Cardiac fibroblast (primary cell): ENCODE data around the gene GPN2.
A peak's percentile ranks its signal among the peaks of the same experiment; 100 is the strongest.
"Not testable (repeated sequence)": the region's sequence is repeated elsewhere in the genome, so short reads cannot be mapped to it uniquely, and the experiment has no call there.

Experiments used
- DNase-seq, 2 donors: peaks; one replicate each; pipeline versions ENCODE4 v3.0.0 to v3.0.0-alpha.2; 2010; ENCODE audit warnings: low read depth in 2 of 2
- H3K4me3 ChIP-seq, 2 donors: replicated peaks in 1 of 2; 1 replicate in 1 of 2; 2 replicates in 1 of 2; pipeline ENCODE4 v1.5.1; 2011; ENCODE audit warnings: low read depth in 2 of 2, low read length in 2 of 2, mild to moderate bottlenecking in 2 of 2, moderate library complexity in 1 of 2
- TF ChIP-seq, protein P1 (sequence below): IDR thresholded peaks from one replicate; pipeline ENCODE4 v1.5.1; 2011; ENCODE audit warnings: low read depth, mild to moderate bottlenecking, low read length, inconsistent platforms

Gene GPN2

DNA sequence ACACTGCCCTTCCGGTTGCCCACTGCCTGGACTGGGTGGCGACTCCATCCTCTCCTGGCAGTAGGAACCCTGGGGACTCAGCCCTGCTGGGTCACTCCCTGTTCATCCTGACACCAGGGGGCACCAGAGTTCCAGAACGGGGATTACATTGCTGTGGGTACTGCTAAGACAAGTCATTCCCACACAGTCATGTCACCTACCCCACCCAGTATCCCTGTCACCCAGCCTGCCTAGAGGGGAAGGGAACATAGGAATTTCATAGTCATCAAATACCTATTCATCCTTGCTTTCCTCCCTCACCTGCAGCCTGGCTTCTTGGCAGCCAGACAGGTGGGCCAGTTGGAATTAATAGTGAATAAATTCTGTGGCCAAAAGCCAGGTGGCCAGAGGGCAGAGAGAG, 36.9 kb downstream of the GPN2 start:
- no peak overlapping the region for H3K4me3 ChIP-seq
- TF ChIP-seq, protein P1, sequence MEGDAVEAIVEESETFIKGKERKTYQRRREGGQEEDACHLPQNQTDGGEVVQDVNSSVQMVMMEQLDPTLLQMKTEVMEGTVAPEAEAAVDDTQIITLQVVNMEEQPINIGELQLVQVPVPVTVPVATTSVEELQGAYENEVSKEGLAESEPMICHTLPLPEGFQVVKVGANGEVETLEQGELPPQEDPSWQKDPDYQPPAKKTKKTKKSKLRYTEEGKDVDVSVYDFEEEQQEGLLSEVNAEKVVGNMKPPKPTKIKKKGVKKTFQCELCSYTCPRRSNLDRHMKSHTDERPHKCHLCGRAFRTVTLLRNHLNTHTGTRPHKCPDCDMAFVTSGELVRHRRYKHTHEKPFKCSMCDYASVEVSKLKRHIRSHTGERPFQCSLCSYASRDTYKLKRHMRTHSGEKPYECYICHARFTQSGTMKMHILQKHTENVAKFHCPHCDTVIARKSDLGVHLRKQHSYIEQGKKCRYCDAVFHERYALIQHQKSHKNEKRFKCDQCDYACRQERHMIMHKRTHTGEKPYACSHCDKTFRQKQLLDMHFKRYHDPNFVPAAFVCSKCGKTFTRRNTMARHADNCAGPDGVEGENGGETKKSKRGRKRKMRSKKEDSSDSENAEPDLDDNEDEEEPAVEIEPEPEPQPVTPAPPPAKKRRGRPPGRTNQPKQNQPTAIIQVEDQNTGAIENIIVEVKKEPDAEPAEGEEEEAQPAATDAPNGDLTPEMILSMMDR = peak; percentile 92
- peak; percentile 81 to 88 for DNase-seq

DNA sequence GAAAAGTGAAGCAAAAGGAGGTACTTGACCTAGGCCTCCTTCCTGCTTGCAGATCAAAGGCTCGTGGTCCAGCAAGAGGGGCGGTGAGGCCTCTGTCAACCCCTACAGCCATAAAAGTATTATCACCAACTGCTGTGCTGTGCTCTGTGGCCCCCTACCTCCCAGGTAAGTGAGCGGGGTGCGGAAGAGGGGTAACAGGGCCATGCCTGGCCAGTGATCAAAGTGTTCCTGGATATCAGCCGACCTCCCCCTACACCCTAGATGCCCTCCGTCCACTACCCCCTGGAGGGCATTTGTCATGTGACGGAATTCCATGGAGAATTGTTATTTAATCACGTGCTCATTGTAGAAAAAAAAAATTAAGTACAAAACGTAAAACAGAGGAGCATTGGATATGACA, 37.4 kb downstream of the GPN2 start:
- H3K4me3 ChIP-seq = no peak overlapping the region
- no peak for DNase-seq
- TF ChIP-seq, protein P1 = no peak

DNA sequence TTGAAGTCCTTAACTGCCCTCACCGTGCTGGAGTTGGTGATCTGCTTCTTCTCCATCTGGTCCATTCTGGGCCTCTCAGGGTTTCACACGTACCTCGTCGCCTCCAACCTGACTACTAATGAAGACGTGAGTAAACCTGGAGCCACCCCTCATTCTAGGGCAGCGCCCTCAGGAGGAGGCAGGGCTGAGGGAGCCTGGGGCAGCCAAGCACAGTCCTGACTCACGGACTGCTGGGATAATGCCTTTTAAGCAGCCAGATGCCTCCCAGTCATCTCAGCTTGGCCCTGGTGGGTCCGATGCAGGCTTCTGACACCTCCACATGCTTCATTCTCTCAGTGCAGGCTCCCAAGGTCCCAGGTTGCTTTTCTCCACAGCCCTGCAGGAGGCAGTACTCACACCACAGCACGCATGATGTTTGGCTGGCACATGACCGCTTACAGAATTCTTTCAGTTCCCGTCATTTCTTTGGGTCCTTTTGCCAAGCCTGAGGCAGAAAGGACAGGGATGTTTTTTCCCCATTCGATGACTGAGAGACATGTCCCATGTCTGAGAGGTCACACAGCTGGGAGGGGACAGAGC, 38.9 kb downstream of the GPN2 start:
- no peak overlapping the region for H3K4me3 ChIP-seq
- TF ChIP-seq, protein P1 = peak; percentile 11
- no peak for DNase-seq

DNA sequence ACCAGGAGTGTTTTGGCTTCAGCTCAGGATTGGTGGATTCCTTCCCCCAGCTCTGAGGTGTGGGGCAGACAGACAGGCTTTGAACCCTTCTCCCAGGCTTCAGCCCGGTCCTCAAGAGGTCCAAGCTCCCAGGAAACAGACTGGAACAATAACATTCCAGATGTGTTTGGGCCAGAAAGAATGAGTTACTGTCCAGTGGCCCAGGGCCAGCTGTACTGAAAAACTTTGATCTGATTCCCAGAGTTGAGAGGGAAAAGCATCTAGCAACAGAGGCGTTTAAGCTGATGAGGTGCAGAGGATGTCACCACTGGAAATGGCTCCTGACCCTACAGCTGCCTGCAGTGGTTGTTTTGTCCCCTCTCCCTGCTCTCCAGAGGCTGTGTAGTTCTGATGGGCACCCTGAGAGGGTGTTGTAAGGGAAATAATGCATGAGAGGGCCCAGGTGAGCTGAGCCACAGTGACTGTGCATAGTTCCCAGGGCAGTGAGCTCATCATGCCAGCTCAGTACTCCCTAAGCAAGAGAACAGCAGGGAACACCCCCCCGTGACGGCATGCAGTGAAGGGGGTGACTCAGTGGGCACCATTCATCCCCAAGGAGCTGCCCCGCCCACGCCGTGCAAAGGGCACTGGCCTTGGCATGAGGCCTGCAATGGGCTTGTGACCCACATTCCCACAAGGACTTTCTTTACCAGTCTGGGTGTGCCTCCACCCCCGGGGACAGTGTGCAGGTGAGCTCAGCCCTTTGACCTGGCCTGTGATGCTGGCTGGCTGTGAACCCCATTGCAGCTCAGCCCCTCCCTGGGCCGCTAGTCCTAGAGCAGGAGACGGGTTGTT, 40.9 kb downstream of the GPN2 start:
- DNase-seq = peak; percentile 71 to 94
- no peak overlapping the region for H3K4me3 ChIP-seq
- TF ChIP-seq, protein P1 = no peak

DNA sequence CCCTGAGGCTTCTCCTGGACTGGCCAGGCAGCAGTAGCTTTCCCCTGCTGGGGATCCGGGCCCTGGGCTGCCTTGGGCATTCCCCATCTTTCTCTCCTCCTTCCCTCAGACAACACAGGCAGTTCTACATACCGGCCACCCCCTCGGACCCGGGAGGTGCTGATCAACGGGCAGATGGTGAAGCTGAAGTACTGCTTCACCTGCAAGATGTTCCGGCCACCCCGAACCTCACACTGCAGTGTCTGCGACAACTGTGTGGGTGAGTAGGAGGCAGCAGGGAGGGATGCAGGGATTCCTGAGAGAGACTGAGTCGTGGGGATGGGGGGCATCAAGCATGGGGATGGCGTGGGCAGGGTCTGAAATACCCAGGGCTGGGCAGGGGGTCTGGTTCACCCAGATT, 41.6 kb downstream of the GPN2 start:
- no peak overlapping the region for H3K4me3 ChIP-seq
- TF ChIP-seq, protein P1 = no peak
- DNase-seq = no peak

DNA sequence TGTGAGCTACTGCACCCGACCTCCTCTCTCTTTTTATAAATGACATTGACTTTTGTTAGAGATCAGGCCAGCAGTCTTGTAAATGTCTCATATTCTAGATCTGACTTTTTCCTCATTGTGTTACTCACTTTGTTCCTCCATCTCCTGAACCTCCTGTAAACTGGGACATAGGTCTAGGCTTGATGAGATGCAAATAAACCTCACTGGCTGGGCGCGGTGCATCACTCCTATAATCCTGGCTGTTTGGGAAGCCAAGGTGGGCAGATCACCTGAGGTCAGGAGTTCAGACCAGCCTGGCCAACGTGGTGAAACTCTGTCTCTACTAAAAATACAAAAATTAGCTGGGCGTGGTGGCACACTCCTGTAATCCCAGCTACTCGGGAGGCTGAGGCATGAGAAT, 42.3 kb downstream of the GPN2 start:
- not testable (repeated sequence) for DNase-seq, H3K4me3 ChIP-seq

DNA sequence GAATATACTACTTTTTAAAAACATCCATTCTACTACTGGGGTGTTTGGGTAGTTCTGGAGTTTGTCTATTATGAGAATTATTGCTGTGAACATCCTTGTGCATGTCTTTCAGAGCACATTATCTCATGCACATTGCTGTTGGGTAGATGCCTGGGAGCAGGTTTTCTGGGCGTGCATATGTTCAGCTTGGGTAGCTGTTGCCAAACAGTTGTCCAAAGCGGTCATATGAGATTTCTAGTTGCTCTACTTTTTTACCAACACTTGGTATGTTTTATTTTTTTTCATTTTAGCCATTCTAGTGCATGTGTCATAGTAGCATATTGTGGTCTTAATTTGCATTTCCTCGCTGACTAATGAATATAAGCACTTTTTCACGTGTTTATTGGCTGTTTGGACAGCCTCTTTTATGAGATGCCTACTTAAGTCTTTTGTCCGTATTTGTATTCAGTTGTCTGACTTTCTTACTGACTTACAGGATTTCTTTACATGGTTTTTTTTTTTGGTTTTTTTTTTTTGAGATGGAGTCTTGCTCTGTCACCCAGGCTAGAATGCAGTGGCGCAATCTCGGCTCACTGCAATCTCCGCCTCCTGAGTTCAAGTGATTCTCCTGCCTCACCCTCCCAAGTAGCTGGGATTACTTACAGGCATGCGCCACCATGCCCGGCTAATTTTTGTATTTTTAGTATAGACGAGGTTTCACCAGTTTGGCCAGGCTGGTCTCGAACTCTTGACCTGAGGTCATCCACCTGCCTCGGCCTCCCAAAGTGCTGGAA, 45.5 kb downstream of the GPN2 start:
- DNase-seq = no peak
- TF ChIP-seq, protein P1 = no peak
- no peak overlapping the region for H3K4me3 ChIP-seq
